Mesendoderm (in vitro differentiated cells): Measurements from ENCODE around the gene LUC7L3.

Source experiments
- DNase-seq: peaks from one replicate; pipeline ENCODE4 v3.0.0; 2013
- H2AK5ac ChIP-seq: 2 replicates; pipeline ENCODE4 v1.6.1; 2013; ENCODE audit warnings: low read length, inconsistent platforms
- H2BK120ac ChIP-seq: 2 replicates; pipeline ENCODE4 v1.6.1; 2013; ENCODE audit warnings: low read depth, mild to moderate bottlenecking, low read length, moderate library complexity, mixed read lengths
- H2BK15ac ChIP-seq: replicated peaks from 2 replicates; pipeline ENCODE4 v1.6.1; 2013; ENCODE audit warnings: low read depth, mild to moderate bottlenecking, moderate library complexity
- H2BK5ac ChIP-seq: 2 replicates; pipeline ENCODE4 v1.6.1; 2013; ENCODE audit warnings: low read length, inconsistent platforms
- H3K18ac ChIP-seq: 2 replicates; pipeline ENCODE4 v1.6.1; 2013; ENCODE audit warnings: mild to moderate bottlenecking, low read length, mixed read lengths
- H3K23ac ChIP-seq: one replicate; pipeline ENCODE4 v1.6.1; 2013; ENCODE audit warnings: low read length
- H3K27ac ChIP-seq: 2 replicates; pipeline ENCODE4 v1.5.1; 2013; ENCODE audit warnings: low read depth, mild to moderate bottlenecking, inconsistent platforms, low read length, moderate library complexity
- H3K27me3 ChIP-seq: 2 replicates; pipeline ENCODE4 v1.6.1; 2013; ENCODE audit warnings: low read length, control low read depth, mild to moderate bottlenecking, inconsistent platforms; ENCODE audit not compliant: insufficient read depth, poor library complexity
- H3K36me3 ChIP-seq: 2 replicates; pipeline ENCODE4 v1.6.1; 2013; ENCODE audit warnings: low read length, inconsistent platforms; ENCODE audit not compliant: control insufficient read depth, insufficient read depth
- H3K4ac ChIP-seq: one replicate; pipeline ENCODE4 v1.6.1; 2013; ENCODE audit warnings: low read depth, mild to moderate bottlenecking, low read length, moderate library complexity
- H3K4me1 ChIP-seq: 2 replicates; pipeline ENCODE4 v1.6.1; 2013; ENCODE audit warnings: low read depth, low read length, inconsistent platforms; ENCODE audit not compliant: control insufficient read depth
- H3K4me2 ChIP-seq: 2 replicates; pipeline ENCODE4 v1.6.1; 2013; ENCODE audit warnings: low read length
- H3K4me3 ChIP-seq: 2 replicates; pipeline ENCODE4 v1.5.1; 2013; ENCODE audit warnings: mild to moderate bottlenecking, low read length
- H3K56ac ChIP-seq: one replicate; pipeline ENCODE4 v1.6.1; 2013; ENCODE audit warnings: low read length
- H3K79me1 ChIP-seq: 2 replicates; pipeline ENCODE4 v1.6.1; 2013; ENCODE audit warnings: low read length, inconsistent platforms
- H3K79me2 ChIP-seq: 2 replicates; pipeline ENCODE4 v1.6.1; 2013; ENCODE audit warnings: mild to moderate bottlenecking, low read length; ENCODE audit not compliant: control insufficient read depth, insufficient read depth
- H3K9ac ChIP-seq: 2 replicates; pipeline ENCODE4 v1.6.1; 2013; ENCODE audit warnings: low read length, inconsistent platforms
- H4K5ac ChIP-seq: one replicate; pipeline ENCODE4 v1.6.1; 2013; ENCODE audit warnings: low read length
- H4K8ac ChIP-seq: one replicate; pipeline ENCODE4 v1.6.1; 2013; ENCODE audit warnings: low read depth, mild to moderate bottlenecking, control low read depth, low read length, moderate library complexity
- WGBS: extraction: QIAGEN DNeasy Blood & Tissue Kit; methylation state at CpG from one replicate; pipeline ENCODE4 v1.1.7; 2013; ENCODE audit warnings: low lambda C conversion rate, missing lambda C conversion rate; ENCODE audit not compliant: insufficient coverage; ENCODE audit errors: extremely low coverage; 5-methylcytosine and 5-hydroxymethylcytosine counted together

The LUC7L3 gene

GRCh38 chr17:50684612-50685333, 34.6 kb upstream of the LUC7L3 start:
- H3K79me1 ChIP-seq, result no peaks in the 10 kb centered on the region
- no peak overlapping the region for H4K8ac ChIP-seq
- no peak overlapping the region for H3K4ac ChIP-seq
- no CpG with 5 or more reads among the region's 15 CpGs for WGBS
- no peaks in the 10 kb centered on the region for H3K36me3 ChIP-seq
- no peak overlapping the region for H3K9ac ChIP-seq
- H2BK15ac ChIP-seq, result no peak overlapping the region
- no peak overlapping the region for H2AK5ac ChIP-seq
- H2BK5ac ChIP-seq, result no peak overlapping the region
- H4K5ac ChIP-seq, result no peak overlapping the region
- H3K4me2 ChIP-seq, result no peak overlapping the region
- no peaks in the 10 kb centered on the region for H3K79me2 ChIP-seq
- no peak overlapping the region for H3K18ac ChIP-seq
- H3K4me1 ChIP-seq, result peaks cover 1% of the 10 kb centered on the region
- peak; percentile 45 for DNase-seq
- no peak overlapping the region for H3K23ac ChIP-seq
- H2BK120ac ChIP-seq, result no peak overlapping the region
- peak overlapping the region; percentile 38 for H3K56ac ChIP-seq
- no peaks in the 10 kb centered on the region for H3K27me3 ChIP-seq
- H3K27ac ChIP-seq, result no peak overlapping the region
- H3K4me3 ChIP-seq, result no peak overlapping the region

GRCh38 chr17:50685334-50685665, 34.1 kb upstream of the LUC7L3 start:
- Histone ChIP-seq H3K4me3 (no peak overlapping the region), H2BK5ac (no peak overlapping the region), H3K27me3 (no peaks in the 10 kb centered on the region), H3K18ac (no peak overlapping the region), H4K8ac (no peak overlapping the region), H3K4me1 (peaks cover 1% of the 10 kb centered on the region), H3K36me3 (no peaks in the 10 kb centered on the region), H3K79me1 (no peaks in the 10 kb centered on the region), H3K56ac (no peak overlapping the region), H2BK15ac (no peak overlapping the region), H3K4ac (no peak overlapping the region), H3K9ac (no peak overlapping the region), H3K27ac (no peak overlapping the region), H2AK5ac (no peak overlapping the region), H3K23ac (no peak overlapping the region), H2BK120ac (no peak overlapping the region), H3K79me2 (no peaks in the 10 kb centered on the region), H4K5ac (no peak overlapping the region), H3K4me2 (no peak overlapping the region)
- no peak for DNase-seq
- no CpG with 5 or more reads among the region's 1 CpG for WGBS

- peaks cover 1% of the 10 kb centered on the region for H3K4me1 ChIP-seq
- no peak overlapping the region for H3K9ac ChIP-seq
- no peak overlapping the region for H3K18ac ChIP-seq
- no peak overlapping the region for H4K5ac ChIP-seq
- no peak overlapping the region for H3K27ac ChIP-seq
- no peak overlapping the region for H2AK5ac ChIP-seq
- no peaks in the 10 kb centered on the region for H3K79me2 ChIP-seq
- no peaks in the 10 kb centered on the region for H3K79me1 ChIP-seq
- no peak overlapping the region for H2BK120ac ChIP-seq
- no peak overlapping the region for H2BK5ac ChIP-seq
- H3K36me3 ChIP-seq, result no peaks in the 10 kb centered on the region
- no CpG with 5 or more reads among the region's 17 CpGs for WGBS
- H3K4ac ChIP-seq, result no peak overlapping the region
- H3K23ac ChIP-seq, result no peak overlapping the region
- DNase-seq, result no peak
- no peak overlapping the region for H2BK15ac ChIP-seq
- no peak overlapping the region for H4K8ac ChIP-seq
- H3K56ac ChIP-seq, result no peak overlapping the region
- H3K4me3 ChIP-seq, result no peak overlapping the region
- no peaks in the 10 kb centered on the region for H3K27me3 ChIP-seq
- H3K4me2 ChIP-seq, result no peak overlapping the region
These were observed 33.5 kb upstream of the LUC7L3 start for GRCh38 chr17:50685691-50686493.

GRCh38 chr17:50686494-50687199, 32.8 kb upstream of the LUC7L3 start:
- no peak overlapping the region for H3K27ac ChIP-seq
- DNase-seq, result peak; percentile 75
- H3K9ac ChIP-seq, result no peak overlapping the region
- no peaks in the 10 kb centered on the region for H3K79me1 ChIP-seq
- H3K18ac ChIP-seq, result no peak overlapping the region
- no peak overlapping the region for H3K4me3 ChIP-seq
- no peak overlapping the region for H3K4me2 ChIP-seq
- H2BK120ac ChIP-seq, result no peak overlapping the region
- no peak overlapping the region for H3K56ac ChIP-seq
- peaks cover 1% of the 10 kb centered on the region for H3K4me1 ChIP-seq
- no peaks in the 10 kb centered on the region for H3K27me3 ChIP-seq
- H3K4ac ChIP-seq, result no peak overlapping the region
- H3K23ac ChIP-seq, result no peak overlapping the region
- H4K8ac ChIP-seq, result no peak overlapping the region
- no peak overlapping the region for H4K5ac ChIP-seq
- H3K36me3 ChIP-seq, result no peaks in the 10 kb centered on the region
- no peak overlapping the region for H2AK5ac ChIP-seq
- no peak overlapping the region for H2BK5ac ChIP-seq
- H2BK15ac ChIP-seq, result no peak overlapping the region
- no CpG with 5 or more reads among the region's 14 CpGs for WGBS
- H3K79me2 ChIP-seq, result no peaks in the 10 kb centered on the region

- Histone ChIP-seq H2BK5ac (no peak overlapping the region), H3K23ac (no peak overlapping the region), H2BK15ac (no peak overlapping the region), H3K27me3 (no peaks in the 10 kb centered on the region), H3K18ac (no peak overlapping the region), H3K4me1 (peaks cover 1% of the 10 kb centered on the region), H4K5ac (no peak overlapping the region), H3K36me3 (no peaks in the 10 kb centered on the region), H3K27ac (no peak overlapping the region), H2BK120ac (no peak overlapping the region), H3K56ac (no peak overlapping the region), H3K79me2 (no peaks in the 10 kb centered on the region), H2AK5ac (no peak overlapping the region), H3K9ac (no peak overlapping the region), H3K4me3 (no peak overlapping the region), H3K4me2 (no peak overlapping the region), H3K4ac (no peak overlapping the region), H4K8ac (no peak overlapping the region), H3K79me1 (no peaks in the 10 kb centered on the region)
- DNase-seq, result peak; percentile 62
- no CpG with 5 or more reads among the region's 16 CpGs for WGBS
These were observed 32.0 kb upstream of the LUC7L3 start for GRCh38 chr17:50687200-50688066.
